GM19468 (cell line): ENCODE measurements around the gene SPRR2E.
"Not testable (repeated sequence)": the region's sequence is repeated elsewhere in the genome, so short reads cannot be mapped to it uniquely, and the experiment has no call there.

Source experiments
- ATAC-seq: cut with Tn5 transposase; IDR thresholded peaks from one replicate; pipeline ENCODE4 v1.9.1; 2021; ENCODE audit warnings: mild to moderate bottlenecking, moderate library complexity, moderate number of reproducible peaks; ENCODE audit not compliant: unreplicated experiment; ENCODE audit errors: extremely low read depth

The SPRR2E gene

DNA sequence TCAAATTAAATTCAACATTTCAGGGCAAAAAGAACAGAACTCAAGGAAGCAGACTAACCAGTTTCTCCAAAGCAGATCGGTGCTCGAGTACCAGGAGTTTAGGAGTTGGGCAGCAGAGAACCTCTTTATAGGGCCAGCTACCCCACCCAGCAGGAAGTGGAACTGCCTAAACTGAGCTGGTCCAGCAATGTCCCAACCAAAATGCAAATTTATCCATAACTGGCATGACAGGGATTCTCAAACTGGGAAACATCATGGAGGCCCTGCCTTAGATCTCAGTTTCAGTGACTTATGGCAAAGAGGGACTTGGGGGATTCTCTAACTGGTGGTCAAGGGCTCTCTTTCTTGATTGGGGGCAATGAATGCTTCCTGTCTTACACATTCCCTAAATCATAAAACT is 22.8 kb downstream of the SPRR2E start, which contains the start of gene SPRR2B:
Gene SPRR2B (minus strand): TSS at position 101 of the 400 bp plus-strand sequence. CDS start 772 bp downstream, outside the sequence.
- ATAC-seq = no peak

DNA sequence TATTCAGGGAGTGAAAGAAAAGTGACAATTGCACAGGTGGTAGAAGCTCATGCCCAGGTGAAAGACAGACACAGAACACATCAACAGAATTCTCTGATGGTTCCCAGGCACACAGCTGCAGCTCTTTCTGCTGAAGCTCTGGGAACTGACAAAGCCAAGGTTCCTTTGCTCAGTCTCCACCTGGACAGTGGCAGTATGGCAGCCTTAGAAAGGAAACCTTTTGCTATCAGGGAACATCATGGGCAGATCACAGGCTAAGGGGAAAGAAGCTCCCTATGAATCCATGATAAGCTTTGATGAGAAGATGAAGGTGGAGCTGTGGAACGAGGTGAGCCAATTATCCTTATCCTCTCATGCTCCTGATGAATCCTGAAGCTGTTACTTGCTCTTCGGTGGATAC is 24.1 kb downstream of the SPRR2E start:
- ATAC-seq = no peak

DNA sequence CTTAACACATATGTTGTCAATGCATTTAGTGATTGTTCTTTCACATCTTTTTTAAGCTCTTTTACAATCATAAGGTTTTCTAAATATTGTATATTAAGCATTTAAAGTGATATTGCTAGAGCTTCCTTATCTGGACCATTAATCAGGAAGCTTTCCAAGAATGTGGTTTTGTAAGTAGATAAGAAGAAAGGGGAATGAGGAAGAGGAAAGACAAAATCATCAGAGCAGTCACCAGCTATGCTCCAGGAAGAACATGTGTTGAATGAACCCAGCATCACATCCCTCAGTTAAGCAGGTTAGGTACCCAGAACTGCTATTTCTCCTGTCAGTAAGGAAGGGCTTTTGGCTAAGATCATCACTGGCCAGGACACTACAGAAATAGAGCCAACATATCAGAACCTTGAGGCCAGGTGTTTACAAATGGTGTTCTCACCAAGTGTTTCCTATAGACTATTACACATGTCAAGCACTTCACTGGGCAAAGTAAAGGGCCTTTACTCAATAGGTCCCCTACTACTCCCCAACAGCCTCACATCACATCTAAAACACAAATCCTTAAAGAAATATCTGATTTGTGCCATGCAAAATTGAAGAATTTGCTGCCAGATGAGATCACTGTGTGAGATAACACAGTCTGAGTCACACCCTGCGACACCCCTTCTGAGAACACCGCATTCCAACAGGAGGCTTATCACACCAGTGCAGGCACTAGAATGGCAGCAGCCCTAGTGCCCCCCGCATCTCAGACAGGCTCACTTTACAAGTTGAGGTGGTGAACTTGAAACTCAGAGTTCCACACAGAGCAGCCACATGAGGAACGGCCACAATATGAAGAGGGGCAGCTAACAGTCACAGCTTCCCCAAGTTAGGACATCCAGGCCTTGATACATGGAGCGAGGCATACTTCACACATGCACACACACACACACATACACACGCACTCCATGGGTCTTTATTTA is 35.2 kb downstream of the SPRR2E start:
- ATAC-seq = no peak

DNA sequence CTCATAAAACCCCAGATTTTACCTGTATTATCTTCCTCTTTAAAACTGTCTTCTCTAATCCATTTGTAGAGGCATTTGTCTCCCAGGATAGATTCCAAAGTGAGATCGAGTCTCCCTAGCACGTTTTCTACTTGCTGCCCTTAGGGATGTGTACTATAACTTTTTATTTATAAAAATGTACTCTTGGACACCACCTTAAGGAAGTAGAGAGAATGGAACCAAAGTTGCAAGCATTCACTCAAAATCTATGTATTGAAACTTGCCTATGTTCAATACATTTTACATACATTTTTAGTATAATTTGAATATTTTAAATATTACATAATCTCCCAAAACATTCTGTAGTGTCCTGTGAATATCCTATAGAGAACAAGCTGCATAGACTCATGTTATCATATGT is 36.2 kb downstream of the SPRR2E start:
- no peak for ATAC-seq

DNA sequence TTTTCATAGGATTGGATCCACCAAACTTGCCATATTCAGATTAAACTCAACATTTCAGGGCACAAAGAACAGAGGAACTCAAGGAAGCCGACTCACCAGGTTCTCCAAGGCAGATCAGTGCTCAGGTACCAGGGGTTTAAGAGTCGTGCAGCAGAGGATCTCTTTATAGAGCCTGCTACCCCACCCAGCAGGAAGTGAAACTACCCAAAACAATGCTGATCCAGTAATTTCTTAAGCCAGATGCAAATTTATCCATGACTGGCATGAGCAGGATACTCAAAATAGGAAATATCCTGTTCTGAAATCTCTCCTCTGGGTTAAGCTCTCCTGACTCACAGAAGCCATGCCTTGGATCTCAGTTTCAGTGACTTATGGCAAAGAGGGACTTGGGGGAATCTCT is 37.0 kb downstream of the SPRR2E start, which contains the start of gene SPRR2A:
Gene SPRR2A (minus strand): TSS at position 138 of the 400 bp plus-strand sequence. CDS start 777 bp downstream, outside the sequence.
- ATAC-seq = no peak

DNA sequence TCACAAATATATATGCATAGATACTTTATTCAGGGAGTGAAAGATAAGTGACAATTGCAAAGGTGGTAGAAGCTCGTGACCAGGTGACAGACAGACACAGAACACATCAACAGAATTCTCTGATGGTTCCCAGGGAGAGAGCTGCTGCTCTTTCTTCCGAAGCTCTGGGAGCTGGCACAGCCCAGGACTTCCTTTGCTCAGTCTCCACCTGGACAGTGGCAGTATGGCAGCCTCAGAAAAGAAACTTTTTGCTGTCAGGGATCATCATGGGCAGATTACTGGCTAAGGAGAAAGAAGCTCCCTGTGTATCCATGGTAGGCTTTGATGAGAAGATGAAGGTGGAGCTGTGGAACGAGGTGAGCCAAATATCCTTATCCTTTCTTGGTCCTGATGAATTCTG is 38.2 kb downstream of the SPRR2E start:
- not testable (repeated sequence) for ATAC-seq

DNA sequence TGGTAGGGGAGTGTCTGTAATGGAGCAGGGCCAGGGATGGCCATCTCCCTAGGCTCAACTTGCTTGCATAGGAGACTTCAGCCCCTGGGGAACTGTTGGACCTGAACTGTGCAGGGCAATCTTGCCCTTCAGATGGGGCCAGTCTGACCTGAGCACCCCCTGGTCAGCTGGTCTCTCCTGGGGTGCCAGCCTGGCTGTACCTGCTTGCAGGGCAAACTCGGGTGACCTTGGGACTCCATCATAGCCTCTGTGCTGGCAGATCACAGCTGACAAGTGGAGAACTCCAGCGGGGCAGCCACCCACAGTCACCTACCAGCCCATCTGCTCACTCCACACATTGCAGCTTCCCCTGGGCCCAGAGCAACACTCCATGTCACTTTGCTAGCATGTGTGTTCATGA is 45.1 kb downstream of the SPRR2E start:
- ATAC-seq = no peak
